ENCODE measurements around the gene CHD5.

Gene CHD5

DNA sequence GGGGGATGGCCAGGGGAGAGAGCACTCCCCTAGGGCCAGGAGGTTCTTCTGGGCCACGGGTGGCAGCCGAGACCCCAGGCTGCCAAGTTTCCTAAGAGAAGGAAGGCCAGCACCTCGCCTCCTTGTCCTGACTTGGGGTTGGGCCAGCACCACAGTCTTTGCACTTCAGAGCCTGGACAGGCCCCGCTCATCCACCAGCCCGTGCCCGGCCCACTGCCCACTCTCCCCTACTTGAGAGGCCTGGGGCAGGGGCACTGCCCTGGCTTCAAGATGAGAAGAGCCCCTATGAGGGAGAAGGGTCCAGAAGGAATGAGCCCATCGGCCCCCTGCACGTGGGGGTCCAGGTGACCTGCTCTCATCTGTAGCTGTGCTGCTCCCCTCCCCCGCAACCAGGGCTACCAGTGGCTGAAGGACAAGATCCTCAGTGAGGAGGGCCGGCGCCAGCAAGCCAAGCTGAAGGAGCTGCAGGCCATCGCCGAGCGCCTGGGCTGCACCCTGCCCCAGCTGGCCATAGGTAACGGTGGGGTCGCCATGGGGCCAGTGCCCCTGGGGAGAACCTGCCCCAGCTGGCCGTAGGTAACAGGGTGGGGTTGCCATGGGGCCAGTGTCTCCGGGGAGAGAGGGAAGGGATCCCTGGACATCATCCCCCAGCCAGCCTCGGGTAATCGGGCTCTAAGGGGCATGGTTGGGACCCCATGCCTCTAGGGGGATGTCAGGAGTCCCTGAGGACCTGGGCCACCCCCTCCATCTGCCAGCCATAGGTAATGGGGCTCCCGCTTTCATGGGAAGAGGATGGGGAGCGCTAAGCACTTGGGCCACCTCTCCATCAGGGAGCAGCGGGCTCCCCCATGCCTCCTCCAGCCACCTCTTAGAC, 83.6 kb downstream of the CHD5 start:
- no peak for DNase-seq

DNA sequence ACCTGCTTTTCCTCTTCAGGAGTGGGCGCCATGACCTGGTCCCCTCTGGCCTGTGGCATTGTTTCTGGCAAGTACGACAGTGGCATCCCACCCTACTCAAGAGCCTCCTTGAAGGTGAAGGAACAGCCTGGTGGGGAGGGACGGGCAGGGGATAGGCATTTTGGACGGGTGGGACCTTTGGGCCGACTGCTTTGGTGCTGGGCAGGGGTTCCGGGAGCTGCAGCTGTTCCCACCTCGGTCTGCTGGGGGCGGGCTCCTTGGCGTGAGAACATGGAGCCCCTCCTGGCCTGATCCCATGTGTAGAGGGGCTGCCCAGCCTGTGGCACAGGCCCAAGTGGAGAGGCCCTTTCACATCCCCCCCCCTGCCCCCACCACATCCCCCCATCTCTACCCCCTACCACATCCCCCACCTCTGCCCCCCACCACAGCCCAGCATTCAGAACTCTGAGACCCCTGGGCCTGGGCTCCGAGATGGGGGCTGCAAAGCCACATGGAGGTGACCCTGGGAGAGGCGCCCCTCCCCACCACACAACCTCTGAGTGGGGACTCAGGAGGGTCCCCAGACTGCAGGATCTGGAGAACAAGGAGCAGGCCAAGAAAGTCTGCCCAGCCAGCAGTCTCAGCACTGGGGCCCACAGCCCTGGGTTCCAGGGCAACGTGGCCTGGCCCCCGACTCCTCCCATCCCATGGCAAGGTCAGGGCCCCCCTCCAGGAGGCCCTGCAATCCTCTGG, 84.4 kb downstream of the CHD5 start:
- no peak for DNase-seq

DNA sequence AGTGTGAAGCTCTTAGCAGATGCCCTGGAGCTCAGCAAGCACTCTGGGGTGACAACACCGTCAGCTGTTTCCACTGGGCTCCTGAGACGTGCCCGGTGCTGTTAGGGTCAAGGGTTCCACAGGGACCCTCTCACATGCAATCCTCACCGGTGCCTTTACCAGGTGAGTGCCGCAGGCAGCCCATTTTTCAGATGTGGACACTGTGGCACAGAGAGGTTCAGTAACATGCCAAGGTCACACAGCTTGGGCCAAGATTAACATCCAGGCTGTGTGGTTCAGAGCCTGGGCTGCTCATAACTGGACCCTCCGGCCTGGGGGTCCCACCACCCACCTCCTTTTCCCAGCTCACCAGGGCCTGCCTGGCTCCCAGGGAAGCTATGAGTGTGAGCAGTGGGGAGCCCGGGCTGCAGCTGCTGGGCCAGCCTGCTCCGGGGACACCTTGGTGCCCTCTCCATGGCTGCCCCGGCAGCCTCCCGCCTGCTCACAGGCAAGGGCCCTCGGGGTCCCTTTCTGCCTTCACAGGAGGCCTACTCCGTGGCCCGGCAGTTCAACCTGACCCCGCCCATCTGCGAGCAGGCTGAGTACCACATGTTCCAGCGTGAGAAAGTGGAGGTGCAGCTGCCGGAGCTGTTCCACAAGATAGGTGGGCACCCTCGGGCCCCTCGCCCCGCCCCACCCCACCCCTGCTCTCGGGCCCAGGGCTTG, 85.2 kb downstream of the CHD5 start:
- no peak for DNase-seq

DNA sequence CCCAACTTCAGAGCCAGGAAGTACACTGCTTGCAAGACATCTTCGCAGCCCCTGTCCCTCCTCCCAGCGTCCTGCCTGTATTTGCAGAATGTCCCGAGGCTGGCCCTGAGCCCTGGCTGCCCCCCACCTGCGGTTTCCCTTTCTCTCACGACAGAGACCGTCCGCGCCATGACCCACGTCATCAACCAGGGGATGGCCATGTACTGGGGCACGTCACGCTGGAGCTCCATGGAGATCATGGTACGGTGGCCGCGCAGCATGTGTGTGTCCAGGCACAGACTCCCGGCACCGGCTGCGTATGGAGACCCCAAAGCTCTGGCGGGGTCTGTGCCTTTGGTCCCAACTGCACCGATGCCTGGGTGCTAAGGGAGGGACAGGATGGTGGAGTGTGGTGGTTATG, 85.9 kb downstream of the CHD5 start:
- DNase-seq, result no peak

DNA sequence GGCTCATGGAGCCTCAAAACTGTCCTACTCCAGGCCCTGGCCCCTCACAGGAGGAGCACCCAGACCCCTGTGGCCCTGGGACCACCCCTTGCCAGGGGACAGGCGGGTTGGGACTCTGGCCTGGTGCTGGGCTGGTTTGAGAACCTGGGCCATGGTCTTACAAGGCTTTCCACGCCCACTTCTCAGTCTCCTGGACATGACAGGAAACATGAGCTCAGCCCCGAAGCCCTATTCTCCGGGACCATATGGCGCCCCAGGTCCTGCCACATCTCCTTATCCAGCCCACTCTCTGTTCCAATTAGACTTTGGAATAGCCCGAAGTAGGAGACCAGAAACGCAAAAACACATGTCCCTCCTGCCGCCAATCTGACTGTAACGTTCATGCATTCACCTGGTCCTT, 86.5 kb downstream of the CHD5 start:
- DNase-seq, result no peak

DNA sequence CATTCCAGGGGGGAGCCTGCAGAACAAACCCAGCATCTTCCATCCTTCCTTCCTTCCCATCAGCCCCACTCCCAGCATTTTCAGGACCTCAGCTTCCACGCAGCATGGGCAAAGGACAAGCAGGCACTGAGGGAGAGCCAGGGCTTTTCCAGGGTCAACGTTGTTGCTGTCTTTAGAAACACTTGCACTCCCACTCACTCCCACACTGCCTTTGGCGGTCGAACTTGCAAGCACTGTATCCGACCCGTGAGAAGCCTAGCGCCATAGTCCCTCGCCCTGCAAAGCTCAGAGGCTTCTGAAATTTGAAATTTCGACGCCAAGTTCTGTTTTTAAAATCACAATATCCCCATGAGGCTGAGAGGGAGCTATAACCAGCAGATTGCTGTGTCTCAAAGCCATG, 87.0 kb downstream of the CHD5 start:
- no peak for DNase-seq

DNA sequence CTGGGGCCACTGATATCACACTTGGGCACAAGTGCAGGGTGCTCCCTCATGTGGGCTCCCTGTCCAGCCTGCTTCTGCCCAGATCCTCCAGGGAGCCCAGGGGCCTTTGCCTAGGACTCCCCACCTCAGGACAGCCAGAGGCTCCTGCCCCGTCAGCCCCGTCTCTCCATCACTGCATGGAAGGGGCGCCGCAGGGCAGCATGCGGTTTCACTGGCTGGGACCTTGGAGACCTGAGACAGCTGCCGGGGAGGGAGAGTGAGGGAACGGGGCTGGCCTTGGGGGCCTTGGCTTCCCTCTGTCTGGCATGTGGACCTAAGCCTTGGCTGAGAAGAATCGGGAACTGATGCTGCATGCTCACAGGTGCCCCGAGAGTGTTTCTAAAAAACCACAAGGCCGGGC, 87.9 kb downstream of the CHD5 start:
- no peak for DNase-seq

DNA sequence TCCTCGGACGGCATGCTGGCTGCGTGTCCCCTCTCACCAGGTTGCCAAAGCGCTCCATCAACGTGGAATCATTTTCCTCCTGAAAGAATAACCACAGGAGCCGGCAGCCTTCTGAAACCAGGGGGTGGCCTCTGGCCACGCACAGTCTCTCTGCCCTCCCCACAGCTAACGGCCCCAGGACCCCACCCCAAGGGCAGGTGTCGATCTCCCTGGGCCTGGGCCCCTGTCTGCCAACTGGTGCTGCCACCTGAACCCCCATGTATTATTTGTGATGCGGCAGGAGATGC, 88.4 kb downstream of the CHD5 start:
- no peak for DNase-seq

DNA sequence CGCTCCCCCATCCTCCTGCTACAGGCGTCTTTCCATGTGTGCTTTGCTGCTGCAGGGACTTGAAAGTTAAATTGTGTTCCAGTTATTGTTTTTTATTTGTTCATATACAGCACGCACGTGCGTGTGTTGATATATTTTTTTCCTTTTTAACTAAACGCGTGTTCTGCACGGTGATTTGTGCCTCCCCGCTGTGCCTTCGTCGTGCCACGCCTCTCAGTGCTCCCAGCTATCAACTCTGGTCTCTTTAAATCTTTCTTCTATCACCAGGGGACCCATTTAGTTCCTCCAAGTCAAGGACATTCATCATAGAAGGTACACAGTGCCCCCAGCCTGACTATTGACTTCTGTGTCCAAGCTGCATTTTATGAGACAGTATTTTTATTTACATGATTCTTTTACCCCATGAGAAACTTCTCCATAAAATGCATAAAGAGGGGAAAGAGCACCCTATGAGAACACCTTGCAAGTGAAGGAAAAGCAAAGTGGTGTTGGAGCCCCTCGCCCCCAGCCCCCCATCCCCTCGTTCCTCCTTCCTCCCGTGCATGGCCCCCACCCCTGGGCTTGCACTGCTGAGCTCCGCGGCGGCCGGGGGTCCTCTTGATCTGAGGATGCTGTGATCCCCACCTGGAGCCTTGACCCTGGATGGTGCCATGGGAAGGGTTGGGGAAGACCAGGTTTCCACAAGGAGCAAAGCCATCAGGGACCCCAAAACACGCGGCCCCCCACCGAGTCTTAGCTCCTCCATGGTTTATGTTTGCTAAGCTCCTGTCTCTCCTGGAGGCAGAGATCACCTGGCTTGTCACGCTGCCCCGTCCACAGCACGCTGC, 88.9 kb downstream of the CHD5 start:
- DNase-seq, result no peak

DNA sequence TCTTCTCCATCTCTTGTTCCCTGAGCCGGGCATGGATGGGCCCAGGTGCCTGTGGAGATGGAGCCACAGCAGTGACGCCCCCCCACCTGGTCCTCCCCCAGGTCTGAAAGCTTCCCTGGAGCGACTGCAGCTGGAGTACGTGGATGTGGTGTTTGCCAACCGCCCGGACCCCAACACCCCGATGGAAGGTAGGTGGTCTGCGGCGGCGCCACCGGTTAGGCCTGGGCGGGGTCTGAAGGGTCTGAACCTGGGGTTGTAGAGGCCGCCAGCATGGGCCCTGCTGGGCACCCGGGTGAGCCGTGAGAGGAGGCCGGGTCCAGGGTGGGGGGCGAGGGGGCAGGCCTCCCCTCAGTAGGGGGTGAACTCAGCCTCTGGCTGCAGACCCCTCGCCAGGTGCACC, 89.8 kb downstream of the CHD5 start:
- no peak for DNase-seq

DNA sequence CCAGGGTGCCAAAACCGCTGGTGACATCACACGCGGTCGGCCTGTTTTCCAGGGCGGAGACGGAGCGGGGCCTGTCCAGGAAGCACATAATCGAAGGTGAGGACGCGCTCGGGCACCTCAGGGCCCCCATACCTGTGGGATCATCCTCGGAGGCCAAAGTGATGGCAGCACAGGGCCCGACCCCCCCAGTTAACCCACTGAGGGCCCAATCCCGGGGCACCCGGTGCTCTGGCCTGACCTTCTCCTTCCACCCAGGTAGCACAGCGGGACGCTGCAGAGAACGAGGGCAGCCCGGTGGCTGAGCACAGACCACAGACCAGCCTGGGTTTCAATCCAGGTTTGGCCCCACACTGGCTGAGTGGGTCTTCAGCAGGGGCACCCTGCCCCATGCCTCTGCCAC, 91.2 kb downstream of the CHD5 start:
- DNase-seq, result no peak

DNA sequence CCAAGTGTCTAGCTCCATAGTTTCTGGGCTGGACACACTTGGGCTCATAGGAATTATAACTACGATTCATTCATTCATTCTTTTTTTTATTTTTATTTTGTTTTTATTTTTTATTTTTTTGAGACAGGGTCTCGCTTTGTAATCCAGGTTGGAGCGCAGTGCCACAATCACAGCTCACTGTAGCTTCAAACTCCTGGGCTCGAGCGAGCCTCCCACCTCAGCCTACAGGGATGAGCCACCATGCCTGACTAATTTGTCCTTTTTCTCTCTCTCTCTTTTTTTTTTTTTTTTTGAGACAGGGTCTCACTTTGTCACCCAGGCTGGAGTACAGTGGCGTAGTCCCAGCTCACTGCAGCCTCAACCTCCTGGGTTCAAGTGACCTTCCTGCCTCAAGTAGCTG, 92.2 kb downstream of the CHD5 start:
- no peak for DNase-seq

DNA sequence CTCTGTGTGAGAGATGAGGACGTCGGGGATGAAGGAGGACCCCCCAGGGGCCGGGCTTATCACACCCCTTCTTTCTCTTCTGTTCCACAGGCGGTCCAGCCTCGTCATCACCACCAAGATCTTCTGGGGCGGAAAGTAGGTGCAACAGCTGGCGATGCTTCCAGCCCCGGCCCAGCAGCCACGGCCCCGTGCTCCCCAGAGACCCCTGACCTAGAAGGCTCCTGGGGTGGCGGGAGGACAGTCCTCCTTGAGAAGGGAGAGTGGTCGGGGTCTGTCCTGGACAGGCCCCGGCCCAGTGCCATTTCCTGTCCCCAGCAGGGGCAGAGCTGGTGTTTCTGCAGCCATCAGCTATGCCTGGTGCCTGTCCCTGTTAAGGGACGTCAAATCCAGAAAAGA, 92.7 kb downstream of the CHD5 start:
- no peak for DNase-seq

DNA sequence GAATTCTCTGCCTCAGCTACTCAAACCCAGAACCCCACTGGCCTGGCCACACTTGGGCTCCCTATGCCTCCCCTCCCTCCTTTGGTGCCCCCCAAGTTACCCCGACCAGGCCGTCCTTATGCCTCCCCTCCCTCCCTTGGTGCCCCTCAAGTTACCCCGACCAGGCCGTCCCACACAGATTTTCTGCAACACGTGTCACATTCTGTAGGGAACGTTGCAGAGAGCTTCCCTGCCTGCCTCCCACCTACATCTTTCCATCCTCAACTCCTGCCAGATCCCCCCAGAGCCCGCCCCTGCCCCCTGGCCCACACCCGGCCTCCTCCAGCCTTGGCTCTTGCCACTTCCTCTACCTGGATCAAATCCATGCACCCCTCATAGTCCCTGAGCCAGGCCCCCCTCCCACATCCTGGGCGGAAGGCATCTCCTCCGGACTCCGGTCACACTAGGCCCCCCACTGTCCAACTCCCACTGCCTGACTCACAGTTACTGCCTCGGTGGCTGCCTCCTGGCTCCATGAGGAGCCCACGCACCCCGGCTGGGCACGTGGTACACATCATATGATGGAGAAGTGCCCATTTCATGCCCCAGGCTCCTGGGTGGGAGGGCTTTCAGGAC, 93.3 kb downstream of the CHD5 start:
- no peak for DNase-seq

DNA sequence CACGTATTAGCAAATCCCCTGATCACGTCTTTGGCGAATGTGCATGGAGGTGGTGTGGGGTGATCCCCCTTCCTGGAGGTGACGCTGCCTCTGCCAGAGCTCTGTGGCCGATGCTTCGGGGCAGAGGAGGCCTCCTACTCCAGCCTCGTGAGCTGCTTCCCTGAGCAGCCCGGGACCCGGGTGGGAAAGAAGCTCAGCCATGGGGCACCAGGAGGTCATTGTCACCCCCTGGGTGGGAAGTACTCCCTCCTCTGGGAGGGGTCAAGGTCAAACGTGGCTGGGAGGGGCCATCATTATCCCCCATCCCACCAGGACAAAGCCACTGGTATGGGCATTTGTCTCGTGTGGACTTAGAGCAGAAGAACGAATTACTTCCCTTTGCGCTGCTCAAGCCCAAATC, 93.8 kb downstream of the CHD5 start:
- DNase-seq, result no peak

DNA sequence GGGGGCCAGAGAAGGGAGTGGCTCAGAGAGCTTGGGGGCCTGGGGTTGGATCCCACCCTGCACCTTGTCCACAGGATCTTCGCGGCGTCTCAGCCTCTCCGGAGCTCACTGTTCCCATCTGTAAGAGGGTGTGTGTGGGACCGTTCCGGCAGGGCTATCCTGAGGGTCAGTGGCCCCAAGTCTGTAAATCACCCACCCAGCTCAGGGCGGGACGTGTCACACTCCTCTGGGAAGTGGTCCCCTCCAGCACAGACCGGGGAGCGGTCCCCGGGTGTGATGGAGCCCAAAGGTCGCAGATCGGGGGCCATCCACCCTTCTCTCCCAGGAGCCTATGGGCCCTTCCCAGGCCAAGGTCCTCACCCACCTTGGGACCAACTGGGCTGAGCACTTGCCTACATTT, 94.5 kb downstream of the CHD5 start:
- no peak for DNase-seq

DNA sequence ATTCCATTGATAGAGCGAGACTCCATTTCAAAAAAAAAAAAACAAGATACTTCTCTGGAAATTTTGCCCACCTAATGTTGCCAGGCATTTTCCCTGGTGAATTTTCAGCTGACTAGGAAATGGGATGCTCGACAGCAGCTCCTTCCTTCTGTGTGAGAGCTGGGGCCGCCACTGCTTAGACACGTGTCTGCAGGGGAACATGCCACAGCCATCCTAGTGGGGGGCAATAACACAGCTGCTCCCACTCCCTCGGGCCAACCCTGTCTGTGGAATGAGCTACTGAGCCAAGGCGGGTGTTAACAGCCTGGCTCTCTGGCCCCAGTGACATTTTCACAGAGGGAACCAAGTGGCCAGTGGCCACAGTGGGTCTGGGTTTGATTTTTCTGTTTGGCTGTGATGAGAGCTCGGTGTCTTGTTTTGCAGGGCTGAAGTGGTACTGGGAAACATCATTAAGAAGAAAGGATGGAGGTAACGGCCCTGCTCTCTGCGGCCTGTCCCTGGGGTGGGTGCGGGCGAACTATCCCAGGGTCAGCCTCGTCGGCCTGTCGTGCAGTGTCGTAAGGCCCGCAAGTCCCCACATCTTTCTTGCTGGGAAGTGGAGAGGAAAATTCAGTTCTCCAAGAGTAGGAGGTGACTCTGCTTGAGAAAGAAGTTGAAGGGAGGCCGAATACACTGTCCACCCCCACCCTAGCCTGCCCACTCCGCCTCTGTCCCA, 95.2 kb downstream of the CHD5 start:
- no peak for DNase-seq

DNA sequence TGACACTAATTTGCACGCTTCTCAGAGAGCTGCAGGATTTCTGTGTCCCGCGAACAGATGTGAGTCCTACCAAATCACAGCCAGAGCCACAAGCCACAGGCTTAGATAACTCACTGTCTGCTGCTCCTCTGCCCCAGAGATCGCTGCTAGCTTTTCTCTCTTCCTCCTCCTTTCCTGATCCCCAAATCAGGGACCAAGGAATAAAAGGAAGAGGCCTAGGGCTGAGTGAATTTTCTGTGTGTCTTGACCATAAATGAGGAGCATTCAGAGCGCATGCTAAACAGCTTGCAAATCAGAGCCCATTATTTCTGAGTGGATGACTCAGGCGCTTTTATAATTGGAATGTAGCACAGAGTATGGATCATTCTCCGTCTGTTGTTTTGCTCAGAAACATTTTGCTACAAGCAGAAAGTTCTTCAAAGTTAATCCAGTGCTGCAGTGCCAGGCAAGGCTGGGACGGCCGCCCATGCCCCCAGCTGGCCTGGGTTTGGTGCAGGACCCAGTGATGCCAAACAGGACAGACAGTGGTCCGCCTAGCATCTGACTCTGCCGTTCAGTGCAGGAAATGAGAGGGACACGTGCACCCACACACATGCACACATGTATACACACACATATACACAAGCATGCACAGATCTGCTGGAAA, 96.2 kb downstream of the CHD5 start:
- DNase-seq, result no peak

DNA sequence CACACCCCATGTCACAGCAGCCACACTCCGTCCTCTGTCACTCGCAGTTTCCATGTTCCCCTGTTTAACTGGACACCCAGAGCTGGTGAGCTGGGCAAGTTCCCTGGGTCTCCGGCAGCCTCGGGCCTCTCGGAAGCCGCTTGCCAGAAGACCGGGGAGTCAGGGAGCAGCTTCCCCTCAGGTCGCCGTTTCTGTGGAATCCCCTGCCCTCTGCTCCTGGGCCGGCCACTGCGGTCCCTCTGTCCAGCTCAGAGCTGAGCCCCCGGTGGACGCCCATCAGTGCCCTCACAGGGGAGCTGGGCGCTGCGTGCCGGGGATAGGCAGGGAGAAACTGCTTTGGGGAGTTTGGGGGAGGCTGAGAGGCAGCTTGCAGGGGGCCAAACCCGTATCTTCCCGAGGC, 96.7 kb downstream of the CHD5 start:
- DNase-seq, result no peak

DNA sequence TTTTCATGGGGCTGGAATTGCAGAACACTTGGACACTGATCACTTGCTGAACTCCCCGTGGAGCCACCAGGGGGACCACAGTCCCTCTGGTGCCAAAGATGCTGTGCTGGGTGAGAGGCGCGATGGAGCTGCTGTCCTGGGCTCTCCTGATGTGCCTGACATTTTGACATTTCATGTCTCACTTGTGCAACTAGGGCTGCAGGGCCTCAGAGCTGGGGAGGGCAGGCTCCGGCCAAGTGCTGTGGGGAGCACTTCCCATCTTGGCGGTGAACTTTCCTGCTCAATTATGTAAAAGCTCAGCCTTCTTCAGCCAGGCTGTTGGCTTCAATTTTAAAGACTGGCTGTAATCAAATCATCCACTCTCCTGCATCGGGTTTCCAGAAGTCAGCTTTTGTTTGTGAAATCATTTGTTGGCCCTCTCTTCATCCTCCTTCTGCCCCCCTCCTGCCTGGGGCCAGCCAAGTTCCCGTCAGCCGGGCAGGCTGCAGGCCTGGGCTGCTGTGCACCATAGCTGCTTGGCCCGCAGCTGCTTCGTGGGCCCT, 97.6 kb downstream of the CHD5 start:
- DNase-seq, result no peak

DNA sequence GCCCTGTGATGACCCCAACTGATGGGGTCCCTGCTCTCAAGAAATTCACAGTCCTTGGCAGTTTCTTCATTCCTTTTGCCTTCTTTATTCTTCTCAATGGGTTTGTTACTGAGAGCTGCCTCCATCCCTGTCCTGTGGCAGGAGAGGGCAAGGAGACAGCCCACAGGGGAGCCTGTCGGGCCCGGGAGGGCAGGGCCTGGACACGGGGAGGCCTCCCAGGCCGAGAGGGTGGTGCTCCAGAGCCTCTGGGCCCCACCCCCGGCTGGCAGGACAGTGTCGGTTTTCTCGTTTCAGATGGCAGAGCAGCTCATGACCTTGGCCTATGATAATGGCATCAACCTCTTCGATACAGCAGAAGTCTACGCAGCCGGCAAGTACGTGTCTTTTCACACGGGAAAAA, 98.2 kb downstream of the CHD5 start:
- no peak for DNase-seq

Data from DMS153 (cell line).